GM19467 (cell line): ENCODE data around the gene PTCD1.
"Not testable (repeated sequence)": the region's sequence is repeated elsewhere in the genome, so short reads cannot be mapped to it uniquely, and the experiment has no call there.

Experiments
- ATAC-seq: cut with Tn5 transposase; IDR thresholded peaks from one replicate; pipeline ENCODE4 v1.9.1; 2021; ENCODE audit warnings: mild to moderate bottlenecking, moderate library complexity; ENCODE audit not compliant: unreplicated experiment

Gene PTCD1

GRCh38 chr7:99452541-99452940 is 13.9 kb upstream of the PTCD1 start:
- ATAC-seq = no peak

GRCh38 chr7:99451936-99452335 is 13.3 kb upstream of the PTCD1 start:
- no peak for ATAC-seq

GRCh38 chr7:99449326-99449725 is 10.7 kb upstream of the PTCD1 start:
- ATAC-seq = no peak

- ATAC-seq = no peak
Measured at GRCh38 chr7:99448855-99449254, 10.3 kb upstream of the PTCD1 start.

DNA sequence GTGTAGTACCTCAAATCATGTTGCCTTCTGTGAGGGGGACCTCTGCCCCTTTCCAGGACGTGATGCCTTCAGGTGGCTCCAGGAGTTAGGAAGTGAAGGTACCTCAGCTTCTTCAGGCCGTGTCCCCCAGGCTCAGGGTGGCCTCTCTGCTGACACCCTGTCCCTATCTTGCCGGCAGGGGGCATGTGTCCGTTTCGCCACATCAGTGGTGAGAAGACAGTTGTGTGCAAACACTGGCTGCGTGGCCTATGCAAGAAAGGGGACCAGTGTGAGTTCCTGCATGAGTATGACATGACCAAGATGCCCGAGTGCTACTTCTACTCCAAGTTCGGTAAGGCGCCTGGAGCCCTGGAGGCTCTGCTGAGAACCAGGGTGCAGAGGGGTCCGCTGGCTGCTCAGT is 9.3 kb upstream of the PTCD1 start:
- ATAC-seq = no peak

GRCh38 chr7:99446096-99446495 is 7.5 kb upstream of the PTCD1 start:
- ATAC-seq = no peak

GRCh38 chr7:99440195-99440594 is 1.6 kb upstream of the PTCD1 start:
- no peak for ATAC-seq

- ATAC-seq = peak; percentile 5
Measured at GRCh38 chr7:99437946-99438572, 539 bp downstream of the PTCD1 start.

- ATAC-seq = no peak
Measured at GRCh38 chr7:99433158-99433557, 5.4 kb downstream of the PTCD1 start.

DNA sequence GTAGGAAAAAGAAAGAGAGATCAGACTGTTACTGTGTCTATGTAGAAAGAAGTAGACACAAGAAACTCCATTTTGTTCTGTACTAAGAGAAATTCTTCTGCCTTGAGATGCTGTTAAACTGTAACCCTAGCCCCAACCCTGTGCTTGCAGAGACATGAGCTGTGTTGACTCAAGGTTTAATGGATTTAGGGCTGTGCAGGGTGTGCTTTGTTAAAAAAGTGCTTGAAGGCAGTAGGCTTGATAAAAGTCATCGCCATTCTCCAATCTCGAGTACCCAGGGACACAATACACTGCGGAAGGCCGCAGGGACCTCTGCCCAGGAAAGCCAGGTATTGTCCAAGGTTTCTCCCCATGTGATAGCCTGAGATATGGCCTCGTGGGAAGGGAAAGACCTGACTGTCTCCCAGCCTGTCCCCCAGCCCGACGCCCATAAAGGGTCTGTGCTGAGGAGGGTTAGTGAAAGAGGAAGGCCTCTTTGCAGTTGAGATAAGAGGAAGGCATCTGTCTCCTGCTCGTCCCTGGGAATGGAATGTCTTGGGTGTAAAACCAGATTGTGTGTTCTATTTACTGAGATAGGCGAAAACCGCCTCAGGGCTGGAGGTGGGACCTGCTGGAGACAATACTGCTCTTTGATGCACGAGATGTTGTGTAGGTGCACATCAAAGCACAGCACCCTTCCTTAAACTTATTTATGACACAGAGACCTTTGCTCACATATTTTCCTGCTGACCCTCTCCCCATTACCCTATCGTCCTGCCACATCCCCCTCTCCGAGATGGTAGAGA is 6.7 kb downstream of the PTCD1 start:
- ATAC-seq = not testable (repeated sequence)

DNA sequence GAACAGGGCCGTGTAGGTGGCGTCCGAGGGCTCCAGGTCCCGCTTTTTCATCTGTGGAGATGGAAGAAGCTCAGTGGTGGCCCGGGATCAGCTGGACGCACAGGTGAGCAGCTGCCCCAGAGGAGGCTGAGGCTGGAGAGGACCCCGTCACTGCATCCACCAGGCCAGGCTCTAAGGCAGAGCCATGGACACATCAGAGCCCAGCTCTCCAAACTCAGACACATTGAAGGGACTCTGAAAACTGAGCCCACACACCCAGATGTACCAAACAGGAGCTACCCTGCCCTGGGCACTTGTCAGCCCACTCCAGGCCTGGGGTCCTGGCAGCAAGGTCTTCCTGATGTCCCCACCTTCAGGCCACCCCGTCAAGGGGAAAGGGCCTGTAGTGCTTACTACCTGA is 8.8 kb downstream of the PTCD1 start:
- ATAC-seq = no peak

DNA sequence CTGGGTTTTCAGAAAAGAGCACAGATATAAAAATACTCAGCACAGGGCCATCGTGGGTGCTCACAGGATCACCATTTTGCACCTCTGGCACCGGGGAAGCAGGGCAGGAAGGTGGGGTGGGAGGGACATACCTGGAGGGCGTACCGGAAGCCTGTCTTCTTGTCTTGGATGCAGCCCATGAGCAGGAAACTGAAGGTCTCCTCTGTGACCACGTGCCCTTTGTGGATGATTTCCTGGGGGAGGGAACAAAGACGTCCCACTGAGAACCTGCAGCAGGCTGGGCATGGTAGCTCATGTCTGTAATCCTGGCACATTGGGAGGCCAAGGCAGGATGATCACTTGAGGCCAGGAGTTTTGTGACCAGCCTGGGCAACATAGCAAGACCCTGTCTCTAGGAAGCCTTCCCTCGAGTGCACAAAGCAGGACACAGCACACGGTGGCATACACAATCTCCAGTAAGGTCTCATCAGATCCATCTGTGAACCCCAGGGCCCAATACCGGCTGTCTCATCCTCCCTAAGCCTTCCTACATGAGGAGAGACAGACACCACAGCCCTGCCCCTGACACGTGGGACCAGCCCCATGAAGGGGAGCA is 9.5 kb downstream of the PTCD1 start:
- no peak for ATAC-seq

DNA sequence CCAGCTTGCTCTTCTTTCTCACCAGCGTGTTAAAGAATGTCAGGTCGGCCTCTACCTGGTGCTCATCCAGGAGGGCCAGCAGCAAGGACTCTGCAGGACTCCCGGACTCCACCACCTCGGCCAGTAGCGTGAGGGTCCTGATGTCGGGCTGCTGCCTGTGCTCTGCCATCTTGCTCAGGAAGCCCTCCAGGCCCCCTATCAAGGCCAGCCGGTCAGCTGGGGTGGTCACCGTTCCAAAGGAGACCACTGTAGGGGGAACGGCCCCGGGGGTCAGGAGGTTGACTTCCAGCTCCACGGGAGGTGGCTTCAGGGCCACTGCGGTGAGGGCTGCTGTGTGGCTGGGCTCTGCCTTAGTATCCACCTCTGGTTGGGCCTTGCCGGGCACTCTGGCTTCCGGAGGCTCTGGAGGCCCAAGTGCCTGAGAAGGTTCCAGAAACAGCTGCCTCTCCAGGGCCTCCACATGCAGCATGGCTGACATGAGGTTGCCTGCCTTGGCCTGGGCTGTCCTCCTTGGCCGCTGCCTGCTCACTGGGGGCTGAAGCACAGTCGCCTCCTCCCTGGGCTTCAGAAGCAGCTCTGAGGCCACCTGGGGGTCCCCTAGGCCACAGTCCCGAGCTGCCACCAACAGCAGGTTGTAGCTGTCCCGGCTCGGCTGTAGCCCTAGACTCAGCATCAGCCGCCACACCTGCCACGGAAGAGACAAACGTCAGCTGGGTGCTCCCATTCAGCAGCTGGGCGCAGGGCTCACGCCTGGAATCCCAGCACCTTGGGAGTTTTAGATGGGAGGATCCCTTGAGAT is 13.5 kb downstream of the PTCD1 start:
- ATAC-seq = no peak

- no peak for ATAC-seq
Measured at GRCh38 chr7:99422625-99423024, 16.0 kb downstream of the PTCD1 start.

- no peak for ATAC-seq
Measured at GRCh38 chr7:99422186-99422585, 16.4 kb downstream of the PTCD1 start.

GRCh38 chr7:99420986-99421385 is 17.6 kb downstream of the PTCD1 start:
- no peak for ATAC-seq

GRCh38 chr7:99420213-99420612 is 18.4 kb downstream of the PTCD1 start:
- no peak for ATAC-seq

DNA sequence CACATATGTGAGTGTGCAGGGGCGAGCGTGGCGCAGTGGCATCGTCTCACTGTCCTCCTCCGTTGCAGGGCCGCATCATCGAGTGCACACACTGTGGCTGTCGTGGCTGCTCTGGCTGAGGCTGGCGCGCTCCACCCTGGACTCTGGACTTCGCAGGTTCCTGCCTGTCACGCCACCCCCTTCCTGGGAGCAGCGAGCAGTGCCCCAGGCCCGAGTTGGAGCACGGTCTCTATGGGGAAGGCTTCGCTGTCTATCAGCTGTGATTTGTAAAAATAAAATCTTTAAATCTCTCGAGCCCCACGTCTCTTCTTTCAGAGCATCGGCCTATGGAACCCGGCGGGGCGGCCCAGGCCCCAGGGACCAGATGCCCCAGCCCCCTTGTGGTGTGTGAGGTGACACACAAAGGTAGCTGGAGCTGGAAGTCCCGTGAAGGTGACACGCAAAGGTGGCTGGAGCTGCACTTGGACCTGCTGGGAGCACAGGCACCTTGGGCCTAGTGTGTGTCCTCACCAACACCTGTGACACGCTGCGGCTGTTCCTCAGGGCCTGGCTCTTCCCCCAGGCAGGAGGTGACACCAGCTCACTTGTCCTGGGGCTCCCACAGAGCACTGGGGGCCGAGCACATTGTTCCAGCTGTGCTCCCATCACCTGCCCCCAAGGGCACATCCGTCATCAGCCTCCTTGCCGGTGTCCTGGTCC is 19.1 kb downstream of the PTCD1 start:
- no peak for ATAC-seq

GRCh38 chr7:99418260-99418659 is 20.3 kb downstream of the PTCD1 start:
- no peak for ATAC-seq

DNA sequence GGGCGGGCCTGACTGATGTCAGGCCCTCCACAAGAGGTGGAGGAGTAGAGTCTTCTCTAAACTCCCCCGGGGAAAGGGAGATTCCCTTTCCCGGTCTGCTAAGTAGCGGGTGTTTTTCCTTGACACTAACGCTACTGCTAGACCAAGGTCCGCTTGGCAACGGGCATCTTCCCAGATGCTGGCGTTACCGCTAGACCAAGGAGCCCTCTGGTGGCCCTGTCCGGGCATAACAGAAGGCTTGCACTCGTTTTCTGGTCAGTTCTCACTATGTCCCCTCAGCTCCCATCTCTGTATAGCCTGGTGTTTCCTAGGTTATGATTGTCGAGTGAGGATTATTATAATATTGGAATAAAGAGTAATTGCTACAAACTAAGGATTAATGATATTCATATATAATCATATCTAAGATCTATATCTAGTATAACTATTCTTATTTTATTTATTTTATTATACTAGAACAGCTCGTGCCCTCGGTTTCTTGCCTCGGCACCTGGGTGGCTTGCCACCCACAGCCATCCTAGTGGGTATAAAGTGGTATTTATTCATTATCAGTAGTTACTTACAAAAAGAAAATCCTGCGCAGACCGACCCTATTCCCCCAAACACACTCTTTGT is 23.0 kb downstream of the PTCD1 start:
- not testable (repeated sequence) for ATAC-seq
